GM12801 (cell line): ENCODE measurements around the gene INSRR.

Experiments used
- CTCF ChIP-seq: IDR thresholded peaks from one replicate; pipeline ENCODE4 v1.5.1; 2011; ENCODE audit warnings: control low read depth; ENCODE audit not compliant: insufficient read length; ENCODE audit errors: extremely low read depth

INSRR gene

GRCh38 chr1:156809711-156810366 is 49.1 kb downstream of the INSRR start:
- no peak for TF ChIP-seq CTCF

GRCh38 chr1:156809281-156809680 is 49.6 kb downstream of the INSRR start:
- TF ChIP-seq CTCF: no peak

- TF ChIP-seq CTCF: no peak
These were observed 50.5 kb downstream of the INSRR start for GRCh38 chr1:156808186-156809030.

- TF ChIP-seq CTCF: no peak
These were observed 51.3 kb downstream of the INSRR start for GRCh38 chr1:156807627-156808026.

GRCh38 chr1:156806512-156807440 is 52.1 kb downstream of the INSRR start:
- no peak for TF ChIP-seq CTCF

- no peak for TF ChIP-seq CTCF
These were observed 53.0 kb downstream of the INSRR start for GRCh38 chr1:156805766-156806511.
